ENCODE measurements around the gene TMEM40. TPM values are rescaled to one million over a fixed set of nuclear protein-coding genes. Genes with fewer than 3 reads are reported as not detected.

TMEM40 gene
- total RNA-seq, 1 experiment from 2014 or later = not detected

GRCh38 chr3:12768579-12769527, 9.8 kb upstream of the TMEM40 start:
- H2BK20ac ChIP-seq (ENCODE audit: low read depth, low read length, poor library complexity, severe bottlenecking) = no peak overlapping the region
- H3K27ac ChIP-seq (ENCODE audit: insufficient read length, low read depth, low read length) = no peak overlapping the region
- no peak overlapping the region for H3K9ac ChIP-seq (ENCODE audit: extremely low read depth, insufficient read length, low read length)
- no peak overlapping the region for H3K23ac ChIP-seq (ENCODE audit: insufficient read length, low read depth, low read length)
- Mint-ChIP-seq H3K4me3 (no peak overlapping the region), H3K9me3 (no peaks in the 10 kb centered on the region), H3K4me1 (no peaks in the 10 kb centered on the region), H3K36me3 (ENCODE audit: insufficient read depth in 1 of 3, low read depth in 3 of 3) (no peaks in the 10 kb centered on the region), H3K27ac (no peak overlapping the region), H3K27me3 (ENCODE audit: low read depth) (peaks cover 7% of the 10 kb centered on the region; the same call in 1 of the 2 replicates)
- no peak overlapping the region for H3K4ac ChIP-seq (ENCODE audit: low read depth, low read length)
- no peak overlapping the region for H4K91ac ChIP-seq (ENCODE audit: insufficient read length, low read depth, low read length)
- no peak overlapping the region for H2AK5ac ChIP-seq (ENCODE audit: insufficient read length, low read length)
- H3K23me2 ChIP-seq (ENCODE audit: insufficient read length, low read depth, low read length, poor library complexity, severe bottlenecking) = no peaks in the 10 kb centered on the region
- no peaks in the 10 kb centered on the region for H4K20me1 ChIP-seq (ENCODE audit: control insufficient read depth, insufficient read depth, insufficient read length)
- H2BK5ac ChIP-seq (ENCODE audit: insufficient read length, low read length) = no peak overlapping the region
- H3K27me3 ChIP-seq (ENCODE audit: insufficient read depth, low read length) = no peaks in the 10 kb centered on the region
- no peaks in the 10 kb centered on the region for H3K9me3 ChIP-seq (ENCODE audit: control insufficient read depth, low read depth, low read length)
- H2AFZ ChIP-seq (ENCODE audit: low read length) = no peak overlapping the region
- no peak overlapping the region for H4K8ac ChIP-seq (replicated peaks; ENCODE audit: insufficient read length, low read depth, low read length)
- no peak overlapping the region for H2BK15ac ChIP-seq (ENCODE audit: low read depth, low read length)
- DNase-seq = peak; percentile 77
- no peak overlapping the region for H3K56ac ChIP-seq (ENCODE audit: insufficient read length, low read depth, low read length)
- no CpG with 5 or more reads among the region's 54 CpGs for WGBS (ENCODE audit: extremely low coverage, insufficient read length, low lambda C conversion rate)
- H3T11ph ChIP-seq (ENCODE audit: low read length) = no peak overlapping the region
- no peak overlapping the region for H3K14ac ChIP-seq (ENCODE audit: insufficient read depth, low read length)
- no peak overlapping the region for H4K5ac ChIP-seq (ENCODE audit: insufficient read length, low read depth, low read length)
- TF ChIP-seq CTCF (conservative IDR thresholded peaks at IDR 0.05) = no peak
- H3K4me2 ChIP-seq (ENCODE audit: insufficient read depth, insufficient read length, low read length) = no peak overlapping the region
- H2BK120ac ChIP-seq (ENCODE audit: low read depth, low read length, poor library complexity, severe bottlenecking) = no peak overlapping the region
- H3K18ac ChIP-seq (ENCODE audit: insufficient read length, low read depth, low read length) = no peak overlapping the region
- H3K79me2 ChIP-seq (ENCODE audit: insufficient read depth, low read length) = no peaks in the 10 kb centered on the region
- no peaks in the 10 kb centered on the region for H3K79me1 ChIP-seq (ENCODE audit: insufficient read depth, low read depth, low read length, poor library complexity, severe bottlenecking)
- H3K4me1 ChIP-seq (ENCODE audit: insufficient read depth, low read length) = no peaks in the 10 kb centered on the region
- no peak overlapping the region for H2BK12ac ChIP-seq (ENCODE audit: insufficient read length, low read depth, low read length)

Measured in H9 (cell line).